GM12872 (cell line): Measurements from ENCODE around the gene FATE1.

Experiments used
- CTCF ChIP-seq: IDR thresholded peaks from 3 replicates; pipeline ENCODE4 v1.5.1; 2011; ENCODE audit warnings: low read depth, mild to moderate bottlenecking, low read length, moderate library complexity; ENCODE audit not compliant: insufficient read depth

Gene FATE1

DNA sequence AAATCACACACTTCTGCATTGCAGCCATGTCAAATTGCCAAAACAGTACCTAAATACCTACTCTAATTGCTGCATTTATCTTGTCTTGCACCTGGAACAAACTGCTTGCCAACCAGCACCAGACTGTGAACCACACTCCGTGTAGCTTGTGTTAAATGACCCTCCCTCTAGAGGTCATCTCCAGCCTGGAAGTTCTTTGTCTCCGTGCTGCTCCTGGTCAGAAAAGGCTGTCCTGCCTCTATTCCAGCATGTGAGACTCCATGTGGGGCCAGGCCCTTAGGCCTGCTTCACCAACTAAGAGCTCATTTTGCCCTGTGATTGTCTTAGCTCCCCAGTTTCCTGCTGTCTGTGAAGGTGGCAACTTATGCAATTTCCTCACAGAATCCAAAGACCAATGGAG, 47.0 kb downstream of the FATE1 start:
- no peak for TF ChIP-seq CTCF

DNA sequence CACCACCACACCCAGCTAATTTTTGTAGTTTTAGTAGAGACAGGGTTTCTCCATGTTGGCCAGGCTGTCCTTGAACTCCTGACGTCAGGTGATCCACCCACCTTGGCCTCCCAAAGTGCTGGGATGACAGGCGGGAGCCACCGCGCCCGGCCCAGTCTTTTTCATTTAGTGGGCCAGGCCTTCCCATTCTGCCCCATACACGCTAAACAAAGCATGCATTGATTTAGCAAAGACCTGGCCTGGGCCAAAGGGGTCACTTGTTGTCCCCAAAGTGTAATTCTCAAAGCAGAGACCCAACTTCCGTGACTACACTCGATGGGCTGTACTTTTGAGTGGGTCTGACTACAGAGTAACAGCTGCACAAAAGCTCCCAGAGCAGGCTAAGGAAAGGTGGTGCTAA, 47.9 kb downstream of the FATE1 start:
- no peak for TF ChIP-seq CTCF

DNA sequence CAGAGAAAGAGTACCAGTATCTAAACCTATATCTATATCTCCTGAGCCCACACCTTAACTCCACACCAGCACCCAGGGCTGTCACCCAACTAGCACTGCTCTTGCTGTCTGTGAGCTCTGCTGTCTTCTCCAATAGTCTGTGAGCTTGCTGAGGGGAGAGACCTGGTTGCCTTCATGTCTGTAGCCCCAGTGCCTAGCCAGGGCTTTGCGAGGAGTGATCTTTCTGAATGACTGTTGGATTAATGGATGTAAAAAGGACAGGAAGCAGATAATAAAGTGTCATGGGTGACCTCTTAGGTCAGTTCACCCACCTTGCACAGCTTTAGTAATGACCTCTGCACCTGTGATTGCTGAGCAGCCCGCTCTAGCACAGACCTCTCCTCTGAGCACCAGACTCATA, 49.2 kb downstream of the FATE1 start:
- TF ChIP-seq CTCF = no peak

DNA sequence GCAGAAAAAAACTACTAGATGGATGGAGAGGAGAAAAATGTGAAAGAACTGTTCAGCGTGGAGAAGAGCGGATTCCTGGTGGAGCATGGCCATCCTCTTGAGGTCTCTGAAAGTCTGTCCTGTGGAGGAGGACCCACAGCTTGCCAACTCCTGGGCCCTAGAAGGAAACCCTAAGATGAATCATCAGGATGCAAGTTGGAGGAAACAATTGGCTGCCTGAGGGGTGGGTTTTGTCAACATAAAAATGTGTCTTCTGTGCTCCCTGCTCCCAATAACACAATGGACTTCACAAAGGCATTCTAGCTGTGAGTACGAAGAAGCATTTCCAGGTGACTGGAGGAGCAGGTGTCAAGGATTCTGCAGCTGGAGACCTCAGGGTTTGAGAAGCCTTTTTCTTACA, 55.9 kb downstream of the FATE1 start:
- TF ChIP-seq CTCF = no peak
